GM12878 (cell line): ENCODE results near the gene LINGO1. TPM values are rescaled to one million over a fixed set of nuclear protein-coding genes. Genes with fewer than 3 reads are reported as not detected.

Experiments
- ATAC-seq: fragments of 200-7000 bp; cut with Tn5 transposase; 3 replicates; pipeline ENCODE4 v1.9.1; 2020; ENCODE audit warnings: mild to moderate bottlenecking, moderate library complexity
- BruUV-seq: library from RNA; stranded (reverse); fragments of 400-500 nt; replicated peaks from 2 replicates; lab custom pipeline; 2021; lab: Mats Ljungman, UMichigan
- CTCF ChIA-PET: fragments of 300-600 bp; sonication (Branson Sonifier 250); formaldehyde crosslinking; extraction: SDS; loops from one replicate; lab custom pipeline; 2021; ENCODE audit warnings: inconsistent platforms; lab: Yijun Ruan, JAX
- POLR2A ChIA-PET: fragments of 350-600 bp; formaldehyde crosslinking; extraction: SDS; loops from one replicate; lab custom pipeline; 2021; ENCODE audit warnings: inconsistent platforms; lab: Charles Lee
- RAD21 ChIA-PET: fragments of 300-600 bp; sonication (Branson Sonifier 250); formaldehyde crosslinking; loops from one replicate; lab custom pipeline; 2023; ENCODE audit warnings: antibody characterized with exemption; ENCODE audit not compliant: unreplicated experiment; lab: Charles Lee
- SMC1A ChIA-PET: fragments of 300-600 bp; sonication (Branson Sonifier 250); formaldehyde crosslinking; loops from one replicate; lab custom pipeline; 2023; ENCODE audit not compliant: unreplicated experiment, uncharacterized antibody; lab: Charles Lee
- DNase-seq: peaks from one replicate; pipeline ENCODE4 v3.0.0-alpha.2; 2011; ENCODE audit warnings: low read depth, low spot score
- FAIRE-seq: peaks from 3 replicates; lab custom pipeline; 2011; peaks lifted over from hg19 to GRCh38; lab: Jason Lieb, UNC
- H2AFZ ChIP-seq: 2 replicates; pipeline ENCODE4 v1.6.0; 2011; ENCODE audit warnings: low read depth, low read length, control low read depth; ENCODE audit not compliant: control insufficient read depth
- H3K27ac ChIP-seq: 2 replicates; pipeline ENCODE4 v1.5.1; 2011; ENCODE audit warnings: control low read depth; ENCODE audit not compliant: control insufficient read depth, insufficient read depth
- H3K27me3 ChIP-seq, 2 experiments: replicated peaks in 1 of 2; 2 replicates each; pipeline versions ENCODE4 v1.6.0 to v1.6.1; 2011; ENCODE audit warnings: low read length in 1 of 2; ENCODE audit not compliant: control insufficient read depth in 2 of 2, insufficient read depth in 2 of 2
- H3K36me3 ChIP-seq, 2 experiments: 2 replicates each; pipeline ENCODE4 v1.5.1; 2011; ENCODE audit warnings: low read length in 1 of 2; ENCODE audit not compliant: control insufficient read depth in 2 of 2, insufficient read depth in 2 of 2
- H3K4me1 ChIP-seq: 2 replicates; pipeline ENCODE4 v1.6.1; 2011; ENCODE audit warnings: mild to moderate bottlenecking, low read length, moderate library complexity, mixed read lengths; ENCODE audit not compliant: control insufficient read depth, insufficient read depth
- H3K4me2 ChIP-seq: 2 replicates; pipeline ENCODE4 v1.6.0; 2011; ENCODE audit warnings: control low read depth; ENCODE audit not compliant: control insufficient read depth, insufficient read depth
- H3K4me3 ChIP-seq: fragments of 200-600 bp; sonication (generic); 2 replicates; pipeline ENCODE4 v1.5.1; 2016
- H3K79me2 ChIP-seq: 2 replicates; pipeline ENCODE4 v1.6.0; 2011; ENCODE audit warnings: low read length; ENCODE audit not compliant: control insufficient read depth, insufficient read depth
- H3K9ac ChIP-seq: 2 replicates; pipeline ENCODE4 v1.8.0; 2011; ENCODE audit warnings: low read length, control low read depth, mixed read lengths; ENCODE audit not compliant: control insufficient read depth, insufficient read depth
- H3K9me3 ChIP-seq: replicated peaks from 3 replicates; pipeline ENCODE4 v1.5.1; 2011; ENCODE audit warnings: mild to moderate bottlenecking, low read length; ENCODE audit not compliant: control insufficient read depth, insufficient read depth
- H4K20me1 ChIP-seq: 2 replicates; pipeline ENCODE4 v1.6.0; 2011; ENCODE audit not compliant: control insufficient read depth, insufficient read depth
- ATF7 ChIP-seq: fragments of 450-650 bp; IDR thresholded peaks from 2 replicates; pipeline ENCODE4 v1.6.1; 2016; ENCODE audit warnings: low read depth, mild to moderate bottlenecking
- BCL11A ChIP-seq: IDR thresholded peaks from 2 replicates; pipeline ENCODE4 v1.6.1; 2011; ENCODE audit warnings: low read depth, low read length
- CBX3 ChIP-seq: fragments of 200-600 bp; sonication (generic); IDR thresholded peaks from 2 replicates; pipeline ENCODE4 v1.6.1; 2016; ENCODE audit warnings: low read depth, borderline replicate concordance
- ESRRA ChIP-seq: IDR thresholded peaks from 2 replicates; pipeline ENCODE4 v1.6.1; 2012; ENCODE audit warnings: mild to moderate bottlenecking, low read length, improper control_type of control experiment
- ETV6 ChIP-seq, 2 experiments: fragments of 450-650 bp in 1 of 2; IDR thresholded peaks in 1 of 2; conservative IDR thresholded peaks in 1 of 2; 2 replicates each; pipeline ENCODE4 v1.6.1; 2014; ENCODE audit warnings: antibody characterized with exemption in 1 of 2, borderline replicate concordance in 1 of 2, low read depth in 1 of 2, mild to moderate bottlenecking in 1 of 2, moderate library complexity in 1 of 2
- JUNB ChIP-seq: IDR thresholded peaks from 2 replicates; pipeline ENCODE4 v1.6.1; 2016; ENCODE audit warnings: antibody characterized with exemption, mild to moderate bottlenecking
- KLF5 ChIP-seq: fragments of 450-650 bp; IDR thresholded peaks from 2 replicates; pipeline ENCODE4 v1.6.1; 2014; ENCODE audit warnings: mild to moderate bottlenecking; ENCODE audit not compliant: partially characterized antibody
- MTA2 ChIP-seq: fragments of 450-650 bp; IDR thresholded peaks from 2 replicates; pipeline ENCODE4 v1.6.1; 2016; ENCODE audit warnings: low read depth, mild to moderate bottlenecking, moderate library complexity
- MTA3 ChIP-seq: IDR thresholded peaks from 2 replicates; pipeline ENCODE4 v1.6.1; 2012; ENCODE audit warnings: low read length, inconsistent platforms, borderline replicate concordance
- POLR2AphosphoS2 ChIP-seq: IDR thresholded peaks from 2 replicates; pipeline ENCODE4 v1.6.1; 2011; ENCODE audit warnings: low read depth, mild to moderate bottlenecking, low read length, improper control_type of control experiment, moderate library complexity
- RAD21 ChIP-seq: IDR thresholded peaks from 2 replicates; pipeline ENCODE4 v1.6.1; 2011; ENCODE audit warnings: mild to moderate bottlenecking, low read depth, low read length, moderate library complexity; ENCODE audit not compliant: insufficient read depth
- RBBP5 ChIP-seq: fragments of 200-600 bp; sonication (generic); conservative IDR thresholded peaks from 2 replicates; pipeline ENCODE4 v1.6.1; 2016
- SUZ12 ChIP-seq: fragments of 200-600 bp; sonication (generic); IDR thresholded peaks from one replicate; pipeline ENCODE4 v1.6.1; 2018; ENCODE audit warnings: antibody characterized with exemption, mild to moderate bottlenecking; ENCODE audit not compliant: unreplicated experiment
- TCF7 ChIP-seq: IDR thresholded peaks from 2 replicates; pipeline ENCODE4 v1.6.1; 2014; ENCODE audit warnings: antibody characterized with exemption, borderline replicate concordance
- WGBS: methylation state at CpG from one replicate; pipeline ENCODE4 v1.1.6; 2016; ENCODE audit warnings: low lambda C conversion rate; ENCODE audit not compliant: insufficient replicate concordance, insufficient coverage; ENCODE audit errors: missing lambda C conversion rate; 5-methylcytosine and 5-hydroxymethylcytosine counted together
- in situ Hi-C: fragments of 300-500 bp; cut with MboI; formaldehyde crosslinking; loops from 9 replicates; pipeline ENCODE4 v1.14.3; 2018; ENCODE audit warnings: mixed read lengths
- intact Hi-C: fragments of 100-400 bp; cut with micrococcal nuclease; formaldehyde crosslinking; loops from one replicate; pipeline ENCODE4 v1.14.2; 2022; ENCODE audit not compliant: unreplicated experiment
- polyA plus RNA-seq, 11 experiments: library from polyadenylated mRNA; depleted of rRNA in 4 of 11; unstranded in 6 of 11; stranded (reverse) in 5 of 11; fragments of >200 nt; fragmentation: Nextera tagmentation in 4 of 11; fragmentation: Illumina TruSeq in 1 of 11; extraction: Ambion mirVana in 4 of 11; extraction: Trizol in 1 of 11; gene quantifications; 1 replicate in 1 of 11; 2 replicates in 10 of 11; pipeline versions ENCODE4 v1.2.1 to v1.2.3, GENCODE V29; 2011 to 2016; ENCODE audit warnings: inconsistent platforms in 2 of 11, missing spikeins in 2 of 11, low read depth in 1 of 11
- total RNA-seq, 4 experiments: library from RNA; depleted of rRNA in 3 of 4; stranded (reverse); fragments of >200 nt in 3 of 4; fragmentation: Illumina TruSeq in 1 of 4; extraction: Trizol in 1 of 4; gene quantifications; 2 replicates each; pipeline versions ENCODE4 v1.2.1 to v1.2.3, GENCODE V29; 2013 to 2021
- TF ChIP-seq, protein P1 (sequence below): fragments of 150-350 bp; IDR thresholded peaks from 2 replicates; pipeline ENCODE4 v1.6.1; 2014; ENCODE audit warnings: mild to moderate bottlenecking, low read depth, low read length
- TF ChIP-seq, protein P2 (sequence below): fragments of 450-650 bp; IDR thresholded peaks from 2 replicates; pipeline ENCODE4 v1.6.1; 2018; ENCODE audit warnings: borderline replicate concordance, mild to moderate bottlenecking; ENCODE audit not compliant: partially characterized antibody
- TF ChIP-seq, protein P3 (sequence below): IDR thresholded peaks from 2 replicates; pipeline ENCODE4 v1.6.1; 2011; ENCODE audit warnings: borderline replicate concordance, low read depth, mild to moderate bottlenecking, moderate library complexity, mixed read lengths, low read length; ENCODE audit not compliant: insufficient read depth; ENCODE audit errors: extremely low read length
- TF ChIP-seq, protein P4 (sequence below): IDR thresholded peaks from 2 replicates; pipeline ENCODE4 v1.6.1; 2011; ENCODE audit warnings: low read depth, low read length, improper control_type of control experiment, borderline replicate concordance

LINGO1 gene
- total and polyA plus RNA-seq, 10 of the 15 experiments (the other 5 are each of a cell fraction or from before 2014, with no cell fraction given): 0.04 to 3.9 (median 0.17) TPM; not detected in 6

DNA sequence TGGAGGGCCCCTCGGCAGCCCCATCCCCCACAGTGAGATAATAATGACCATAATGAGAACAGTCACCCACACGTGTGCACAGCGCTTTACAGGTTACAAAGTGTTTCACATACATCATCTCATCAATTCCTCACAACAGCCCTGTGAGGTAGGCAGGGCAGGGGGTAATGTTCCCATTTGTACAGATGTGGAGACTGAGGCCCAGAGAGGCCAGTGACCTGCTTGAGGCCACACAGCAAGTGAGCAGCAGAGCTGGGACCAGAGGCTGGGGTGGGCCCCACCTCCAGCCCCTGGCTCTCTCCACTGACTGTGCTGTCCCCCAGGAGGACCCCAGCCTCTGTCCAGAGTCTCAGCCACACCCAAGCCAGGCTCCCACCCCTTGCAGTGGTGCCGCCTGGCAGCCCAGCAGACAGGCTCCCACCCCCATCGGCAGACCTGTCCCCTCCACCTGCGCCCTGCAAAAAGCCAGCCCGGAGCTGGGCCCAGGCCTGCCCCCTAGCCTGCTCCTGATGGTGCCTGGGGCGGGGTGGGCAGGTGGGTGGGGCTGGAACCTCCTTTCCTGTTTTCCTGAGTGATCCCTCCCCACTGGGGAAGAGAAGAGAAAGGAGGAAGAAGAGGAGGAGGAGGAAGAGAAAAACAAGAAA, 19.6 kb downstream of the LINGO1 start (continued):
- TF ChIP-seq RAD21: no peak

DNA sequence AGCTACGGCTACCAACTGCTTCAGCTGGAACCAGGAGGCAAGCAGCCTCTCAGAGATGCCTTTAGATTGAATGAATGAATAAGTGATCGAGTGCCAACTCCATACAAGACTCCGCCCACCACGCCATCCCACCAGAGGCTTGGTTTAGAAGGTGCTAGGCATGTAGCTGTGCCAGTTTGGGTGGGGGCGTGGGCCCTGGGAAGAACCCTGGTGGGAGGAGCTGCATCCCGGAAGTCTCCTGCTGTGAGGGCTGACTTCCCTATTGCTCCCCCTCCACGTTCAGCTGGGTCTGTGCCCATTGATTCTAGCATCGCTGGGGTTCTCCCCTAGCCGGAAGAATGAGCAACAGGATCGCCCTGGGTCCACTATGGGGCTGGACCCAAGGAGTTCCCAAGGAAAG, 20.9 kb downstream of the LINGO1 start:
- in situ Hi-C loops: no loop called here

More for the DNA sequence above, 20.9 kb downstream of the LINGO1 start:
- Histone ChIP-seq H3K9ac (no peak overlapping the region), H3K79me2 (no peaks in the 10 kb centered on the region), H3K27ac (no peak overlapping the region), H3K4me3 (no peak overlapping the region), H3K27me3 (no peaks in the 10 kb centered on the region), H3K4me2 (no peak overlapping the region), H3K36me3 (no peaks in the 10 kb centered on the region), H2AFZ (no peak overlapping the region), H3K4me1 (0 out of 2 replicates have a peak, but pooled peaks cover 3% of the 10 kb centered on the region), H3K9me3 (no peaks in the 10 kb centered on the region), H4K20me1 (no peaks in the 10 kb centered on the region)
- ATAC-seq (no peak), DNase-seq (no peak), FAIRE-seq (no peak)
- ChIA-PET SMC1A (no interaction called here), CTCF (no interaction called here), RAD21 (no interaction called here), POLR2A (no interaction called here)
- WGBS: 30% methylated on average over 10 of the region's 10 CpGs
- TF ChIP-seq KLF5: no peak
- no peak for TF ChIP-seq CBX3
- no peak for TF ChIP-seq ESRRA
- TF ChIP-seq JUNB: no peak
- TF ChIP-seq MTA2: no peak
- TF ChIP-seq RBBP5: no peak
- TF ChIP-seq POLR2AphosphoS2: no peak
- TF ChIP-seq, protein P1, sequence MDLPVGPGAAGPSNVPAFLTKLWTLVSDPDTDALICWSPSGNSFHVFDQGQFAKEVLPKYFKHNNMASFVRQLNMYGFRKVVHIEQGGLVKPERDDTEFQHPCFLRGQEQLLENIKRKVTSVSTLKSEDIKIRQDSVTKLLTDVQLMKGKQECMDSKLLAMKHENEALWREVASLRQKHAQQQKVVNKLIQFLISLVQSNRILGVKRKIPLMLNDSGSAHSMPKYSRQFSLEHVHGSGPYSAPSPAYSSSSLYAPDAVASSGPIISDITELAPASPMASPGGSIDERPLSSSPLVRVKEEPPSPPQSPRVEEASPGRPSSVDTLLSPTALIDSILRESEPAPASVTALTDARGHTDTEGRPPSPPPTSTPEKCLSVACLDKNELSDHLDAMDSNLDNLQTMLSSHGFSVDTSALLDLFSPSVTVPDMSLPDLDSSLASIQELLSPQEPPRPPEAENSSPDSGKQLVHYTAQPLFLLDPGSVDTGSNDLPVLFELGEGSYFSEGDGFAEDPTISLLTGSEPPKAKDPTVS: no peak
- TF ChIP-seq BCL11A: no peak
- TF ChIP-seq ETV6 (conservative IDR thresholded peaks at IDR 0.05 in 1 of 2, IDR thresholded peaks at IDR 0.05 in 1 of 2; ENCODE audit: borderline replicate concordance in 1 of 2, low read depth in 1 of 2): no peak
- TF ChIP-seq ATF7: no peak
- TF ChIP-seq, protein P2, sequence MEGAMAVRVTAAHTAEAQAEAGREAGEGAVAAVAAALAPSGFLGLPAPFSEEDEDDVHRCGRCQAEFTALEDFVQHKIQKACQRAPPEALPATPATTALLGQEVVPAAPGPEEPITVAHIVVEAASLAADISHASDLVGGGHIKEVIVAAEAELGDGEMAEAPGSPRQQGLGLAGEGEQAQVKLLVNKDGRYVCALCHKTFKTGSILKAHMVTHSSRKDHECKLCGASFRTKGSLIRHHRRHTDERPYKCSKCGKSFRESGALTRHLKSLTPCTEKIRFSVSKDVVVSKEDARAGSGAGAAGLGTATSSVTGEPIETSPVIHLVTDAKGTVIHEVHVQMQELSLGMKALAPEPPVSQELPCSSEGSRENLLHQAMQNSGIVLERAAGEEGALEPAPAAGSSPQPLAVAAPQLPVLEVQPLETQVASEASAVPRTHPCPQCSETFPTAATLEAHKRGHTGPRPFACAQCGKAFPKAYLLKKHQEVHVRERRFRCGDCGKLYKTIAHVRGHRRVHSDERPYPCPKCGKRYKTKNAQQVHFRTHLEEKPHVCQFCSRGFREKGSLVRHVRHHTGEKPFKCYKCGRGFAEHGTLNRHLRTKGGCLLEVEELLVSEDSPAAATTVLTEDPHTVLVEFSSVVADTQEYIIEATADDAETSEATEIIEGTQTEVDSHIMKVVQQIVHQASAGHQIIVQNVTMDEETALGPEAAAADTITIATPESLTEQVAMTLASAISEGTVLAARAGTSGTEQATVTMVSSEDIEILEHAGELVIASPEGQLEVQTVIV: no peak
- TF ChIP-seq SUZ12: no peak
- TF ChIP-seq MTA3: no peak
- no peak for TF ChIP-seq TCF7
- TF ChIP-seq, protein P3, sequence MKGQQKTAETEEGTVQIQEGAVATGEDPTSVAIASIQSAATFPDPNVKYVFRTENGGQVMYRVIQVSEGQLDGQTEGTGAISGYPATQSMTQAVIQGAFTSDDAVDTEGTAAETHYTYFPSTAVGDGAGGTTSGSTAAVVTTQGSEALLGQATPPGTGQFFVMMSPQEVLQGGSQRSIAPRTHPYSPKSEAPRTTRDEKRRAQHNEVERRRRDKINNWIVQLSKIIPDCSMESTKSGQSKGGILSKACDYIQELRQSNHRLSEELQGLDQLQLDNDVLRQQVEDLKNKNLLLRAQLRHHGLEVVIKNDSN: no peak
- TF ChIP-seq, protein P4, sequence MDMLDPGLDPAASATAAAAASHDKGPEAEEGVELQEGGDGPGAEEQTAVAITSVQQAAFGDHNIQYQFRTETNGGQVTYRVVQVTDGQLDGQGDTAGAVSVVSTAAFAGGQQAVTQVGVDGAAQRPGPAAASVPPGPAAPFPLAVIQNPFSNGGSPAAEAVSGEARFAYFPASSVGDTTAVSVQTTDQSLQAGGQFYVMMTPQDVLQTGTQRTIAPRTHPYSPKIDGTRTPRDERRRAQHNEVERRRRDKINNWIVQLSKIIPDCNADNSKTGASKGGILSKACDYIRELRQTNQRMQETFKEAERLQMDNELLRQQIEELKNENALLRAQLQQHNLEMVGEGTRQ: no peak
- no TSS peak for BruUV-seq
- intact Hi-C loops: no loop called here
